LNCAP (cell line): ENCODE results near the gene SF3B4.

Experiments
- TF ChIP-seq, protein P1 (sequence below): fragments of 450-650 bp; IDR thresholded peaks from 2 replicates; pipeline ENCODE4 v1.5.1; 2017; ENCODE audit warnings: mild to moderate bottlenecking

The SF3B4 gene

DNA sequence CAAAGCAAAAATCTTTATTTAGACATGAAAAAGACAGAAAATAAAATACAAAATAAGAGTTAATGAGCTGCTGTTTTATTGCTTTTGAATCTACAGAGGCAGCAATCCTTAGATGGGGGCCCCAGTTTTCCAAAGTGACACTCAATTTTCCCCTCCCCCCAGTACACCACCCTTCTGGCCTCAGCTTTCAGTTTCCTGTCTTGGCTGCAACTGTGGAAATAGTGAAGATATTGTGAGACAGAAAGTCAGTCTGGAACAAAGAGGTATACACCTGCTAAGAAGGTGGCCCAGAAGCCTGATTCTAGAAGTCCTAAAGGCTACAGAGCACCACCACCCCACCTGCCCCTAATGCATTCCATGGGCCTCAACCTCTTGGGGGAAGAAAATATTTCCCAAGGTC, 10.2 kb upstream of the SF3B4 start:
- TF ChIP-seq, protein P1, sequence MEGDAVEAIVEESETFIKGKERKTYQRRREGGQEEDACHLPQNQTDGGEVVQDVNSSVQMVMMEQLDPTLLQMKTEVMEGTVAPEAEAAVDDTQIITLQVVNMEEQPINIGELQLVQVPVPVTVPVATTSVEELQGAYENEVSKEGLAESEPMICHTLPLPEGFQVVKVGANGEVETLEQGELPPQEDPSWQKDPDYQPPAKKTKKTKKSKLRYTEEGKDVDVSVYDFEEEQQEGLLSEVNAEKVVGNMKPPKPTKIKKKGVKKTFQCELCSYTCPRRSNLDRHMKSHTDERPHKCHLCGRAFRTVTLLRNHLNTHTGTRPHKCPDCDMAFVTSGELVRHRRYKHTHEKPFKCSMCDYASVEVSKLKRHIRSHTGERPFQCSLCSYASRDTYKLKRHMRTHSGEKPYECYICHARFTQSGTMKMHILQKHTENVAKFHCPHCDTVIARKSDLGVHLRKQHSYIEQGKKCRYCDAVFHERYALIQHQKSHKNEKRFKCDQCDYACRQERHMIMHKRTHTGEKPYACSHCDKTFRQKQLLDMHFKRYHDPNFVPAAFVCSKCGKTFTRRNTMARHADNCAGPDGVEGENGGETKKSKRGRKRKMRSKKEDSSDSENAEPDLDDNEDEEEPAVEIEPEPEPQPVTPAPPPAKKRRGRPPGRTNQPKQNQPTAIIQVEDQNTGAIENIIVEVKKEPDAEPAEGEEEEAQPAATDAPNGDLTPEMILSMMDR, result no peak

DNA sequence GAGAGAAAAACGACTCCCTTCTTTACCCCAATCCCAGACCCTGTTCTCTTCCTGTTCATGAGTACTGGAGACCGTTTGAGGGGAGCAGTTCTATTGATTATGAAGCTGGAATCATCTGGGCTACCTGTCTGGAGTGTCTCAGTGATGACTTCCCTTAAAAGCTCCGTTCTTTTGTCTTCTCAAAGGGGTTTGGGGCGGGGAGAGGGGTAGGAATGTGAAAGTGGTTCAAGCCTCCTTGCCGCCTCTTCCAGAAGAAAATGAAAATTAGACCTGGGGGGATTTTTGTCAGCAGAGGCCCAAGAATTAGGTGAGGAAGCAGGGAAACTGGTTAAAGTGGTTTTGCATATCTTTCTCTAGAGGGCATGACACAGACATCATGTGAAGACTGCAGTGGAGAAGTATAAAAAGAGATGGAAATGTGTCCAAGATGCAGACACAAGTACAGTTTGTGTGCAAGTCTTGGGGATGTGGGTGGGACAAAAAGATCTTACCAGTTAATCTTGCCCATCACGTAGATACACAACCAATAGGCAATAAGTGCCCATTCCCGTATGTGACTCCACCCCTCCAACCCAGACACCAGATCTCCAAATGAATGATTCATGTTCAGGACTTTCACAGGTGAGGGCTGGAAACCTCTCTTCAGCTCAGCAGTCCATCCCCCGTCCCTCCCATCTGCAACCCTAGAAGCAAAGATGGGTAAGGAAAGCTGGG, 9.5 kb upstream of the SF3B4 start:
- TF ChIP-seq, protein P1, result no peak

DNA sequence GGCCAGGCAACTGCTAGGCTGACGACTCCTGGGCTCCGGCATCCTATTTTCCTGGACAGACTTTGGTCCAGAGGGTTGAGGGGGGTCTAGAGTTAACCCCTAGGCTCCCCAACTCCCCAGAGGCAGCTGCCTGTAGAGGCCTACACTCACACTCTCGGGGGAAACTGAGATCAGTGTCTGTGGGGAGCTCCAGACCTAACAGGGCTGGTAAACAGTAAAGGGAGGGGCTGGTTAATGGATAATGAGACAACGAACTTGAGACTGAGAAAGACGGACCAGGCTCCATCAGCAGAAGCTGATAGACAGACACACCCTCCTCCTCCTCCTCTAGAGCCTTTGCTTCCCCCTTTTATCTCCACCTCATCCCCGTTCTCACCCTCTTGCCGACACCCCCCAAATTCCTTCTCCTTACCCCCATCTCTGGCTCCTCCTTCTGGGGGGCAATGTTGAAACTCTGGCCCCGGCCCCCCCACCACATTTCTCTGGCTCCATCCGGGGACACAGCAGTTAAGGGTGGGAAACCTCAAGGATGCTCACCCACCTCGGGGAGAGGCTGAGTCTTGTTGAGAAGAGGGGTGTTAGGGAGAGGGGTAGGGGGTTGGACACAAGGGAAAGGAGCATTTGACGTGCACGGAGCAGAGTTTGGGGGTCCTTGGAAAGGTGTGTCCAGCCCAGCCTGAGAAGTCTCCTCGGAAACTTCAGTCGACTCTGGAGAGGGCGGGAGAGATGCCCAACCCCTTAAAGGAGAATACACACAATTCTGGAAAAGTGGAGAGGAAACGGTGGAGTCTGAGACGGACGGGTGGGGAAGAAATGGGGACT, 8.8 kb upstream of the SF3B4 start, which contains the start of gene MTMR11:
Gene MTMR11 (minus strand): TSS at position 710 of the 822 bp plus-strand sequence. CDS start 232 bp downstream, at position 478.
- TF ChIP-seq, protein P1, result no peak

DNA sequence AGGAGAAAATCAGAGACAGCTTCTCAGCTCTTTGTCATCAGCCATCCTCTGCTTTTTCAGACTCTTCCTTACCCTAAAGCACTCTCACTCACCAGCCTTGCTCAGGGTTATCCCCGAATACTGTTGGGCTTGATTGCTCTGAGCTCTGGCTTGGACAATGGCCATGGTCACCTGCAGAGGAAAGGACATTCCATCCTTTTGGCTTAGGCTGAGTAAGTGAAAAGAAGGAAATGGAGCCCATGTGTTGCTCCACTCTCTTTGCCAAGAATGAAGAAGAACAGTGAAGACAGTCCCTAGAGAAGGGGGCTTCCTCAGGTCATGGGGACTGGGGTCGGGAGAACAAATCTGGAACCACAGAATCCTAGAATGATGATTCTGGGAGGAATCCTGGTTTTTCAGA, 6.8 kb upstream of the SF3B4 start:
- TF ChIP-seq, protein P1, result no peak

DNA sequence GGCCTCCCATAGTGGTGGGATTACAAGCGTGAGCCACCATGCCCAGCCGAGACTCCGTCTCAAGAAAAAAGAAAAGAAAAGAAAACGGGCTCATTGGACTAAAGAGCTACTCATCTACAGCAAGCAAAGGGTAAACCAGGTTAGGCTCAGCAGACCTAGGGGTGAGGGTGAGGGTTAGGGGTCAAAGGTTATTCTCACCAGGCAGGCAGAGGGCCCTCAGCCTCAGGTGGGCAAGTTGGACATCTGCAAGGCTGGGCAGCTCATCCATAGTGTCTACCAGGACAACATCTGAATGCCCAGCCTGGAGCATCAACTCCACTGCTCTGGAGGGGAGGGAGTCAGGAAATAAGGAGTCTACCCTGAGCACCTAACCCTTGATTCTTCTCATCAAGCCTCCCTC, 5.6 kb upstream of the SF3B4 start:
- TF ChIP-seq, protein P1, result no peak

DNA sequence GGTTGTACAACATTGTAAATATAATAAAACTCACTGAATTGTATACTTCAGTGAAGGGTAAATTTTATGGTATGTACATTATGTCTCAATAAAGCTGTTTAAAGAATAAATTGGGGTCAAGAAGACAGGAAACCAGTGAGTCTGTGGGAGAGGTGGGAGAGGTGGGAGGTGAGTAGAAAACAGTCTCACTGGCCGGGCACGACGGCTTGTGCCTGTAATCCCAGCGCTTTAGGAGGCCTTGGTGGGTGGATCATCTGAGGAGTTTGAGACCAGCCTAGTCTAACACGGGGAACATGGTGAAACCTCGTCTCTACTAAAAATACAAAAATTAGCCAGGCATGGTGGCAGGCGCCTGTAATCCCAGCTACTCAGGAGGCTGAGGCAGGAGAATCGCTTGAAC, 4.9 kb upstream of the SF3B4 start:
- TF ChIP-seq, protein P1, result no peak

DNA sequence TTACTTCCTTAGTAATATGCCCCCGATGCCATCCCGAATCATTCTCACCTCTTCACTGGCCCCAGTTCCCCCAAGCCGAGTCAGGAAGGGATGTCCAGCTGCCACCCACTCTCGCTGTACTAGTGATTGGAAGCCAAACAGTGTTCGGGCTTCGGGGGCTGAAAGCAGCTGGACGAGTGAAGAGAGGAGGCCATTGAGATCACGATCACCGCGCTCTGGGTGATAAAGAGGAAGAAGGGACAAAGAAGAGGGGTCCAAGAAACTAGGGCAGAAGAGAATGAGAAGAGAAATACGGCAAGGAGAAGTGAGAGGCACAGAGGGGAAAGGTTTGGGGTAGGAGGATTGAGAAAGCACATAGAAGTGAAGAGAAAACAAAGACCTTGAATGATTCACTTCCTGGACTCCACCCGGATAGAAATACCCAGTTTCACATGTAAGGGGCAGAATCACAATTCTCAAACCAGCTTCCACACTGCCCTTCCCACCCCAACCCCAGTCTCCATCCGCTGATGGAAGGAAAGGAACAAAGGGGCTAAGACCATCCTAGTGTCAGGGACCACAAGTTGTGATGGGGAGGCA, 3.7 kb upstream of the SF3B4 start:
- TF ChIP-seq, protein P1, result no peak
